BLaER1 treated with 17β-estradiol and CSF1 and Interleukin-3, amounts not matched to agents 10 nM and 100 nM (cell line): Measurements from ENCODE around the gene CNOT6.

Source experiments
- H3K27ac ChIP-seq, 11 experiments: shearing (Covaris generic); formaldehyde crosslinking; 2 replicates each; pipeline ENCODE4 v1.8.1; 2022
- H3K27me3 ChIP-seq, 11 experiments: shearing (Covaris generic); formaldehyde crosslinking; 2 replicates each; pipeline ENCODE4 v1.8.1; 2022
- H3K36me3 ChIP-seq, 11 experiments: shearing (Covaris generic); formaldehyde crosslinking; 2 replicates each; pipeline ENCODE4 v1.8.1; 2022
- H3K4me1 ChIP-seq, 10 experiments: shearing (Covaris generic); formaldehyde crosslinking; 2 replicates each; pipeline ENCODE4 v1.8.1; 2022
- H3K4me2 ChIP-seq, 11 experiments: shearing (Covaris generic); formaldehyde crosslinking; 2 replicates each; pipeline ENCODE4 v1.8.1; 2022
- H3K4me3 ChIP-seq, 10 experiments: shearing (Covaris generic); formaldehyde crosslinking; 2 replicates each; pipeline ENCODE4 v1.8.1; 2022
- H3K9ac ChIP-seq, 11 experiments: shearing (Covaris generic); formaldehyde crosslinking; 2 replicates each; pipeline ENCODE4 v1.8.1; 2022
- H3K9me3 ChIP-seq, 11 experiments: shearing (Covaris generic); formaldehyde crosslinking; replicated peaks in 1 of 11; 2 replicates each; pipeline ENCODE4 v1.8.1; 2022
- H4K20me1 ChIP-seq, 11 experiments: shearing (Covaris generic); formaldehyde crosslinking; 2 replicates each; pipeline ENCODE4 v1.8.1; 2022
- Cebpa-rat ChIP-seq, 11 experiments: shearing (Covaris generic); IDR thresholded peaks; 2 replicates each; pipeline ENCODE4 v1.8.1; 2022

CNOT6 gene

GRCh38 chr5:180609386-180609785 is 115.2 kb downstream of the CNOT6 start:
- Histone ChIP-seq H3K9me3 (no peaks in the 10 kb centered on the region), H3K4me2 (no peak overlapping the region), H3K9ac (no peak overlapping the region), H3K27me3 (no peaks in the 10 kb centered on the region), H3K4me1 (no peaks in the 10 kb centered on the region; a peak in 1 of 20 replicates), H4K20me1 (no peaks in the 10 kb centered on the region; a peak in 1 of 22 replicates), H3K4me3 (no peak overlapping the region), H3K27ac (no peak overlapping the region), H3K36me3 (no peaks in the 10 kb centered on the region)
- TF ChIP-seq Cebpa-rat (IDR thresholded peaks at IDR 0.05): no peak

- H3K27ac ChIP-seq: no peak overlapping the region
- no peak overlapping the region for H3K4me2 ChIP-seq
- no peaks in the 10 kb centered on the region; a peak in 1 of 20 replicates for H3K4me1 ChIP-seq
- H3K4me3 ChIP-seq: no peak overlapping the region
- no peaks in the 10 kb centered on the region for H3K36me3 ChIP-seq
- no peaks in the 10 kb centered on the region for H3K27me3 ChIP-seq
- H3K9ac ChIP-seq: no peak overlapping the region
- TF ChIP-seq Cebpa-rat (IDR thresholded peaks at IDR 0.05): no peak
- no peaks in the 10 kb centered on the region for H3K9me3 ChIP-seq
- no peaks in the 10 kb centered on the region; a peak in 1 of 22 replicates for H4K20me1 ChIP-seq
These were observed 115.8 kb downstream of the CNOT6 start for GRCh38 chr5:180609817-180610550.

GRCh38 chr5:180611140-180611850 is 117.1 kb downstream of the CNOT6 start:
- H3K4me1 ChIP-seq: no peaks in the 10 kb centered on the region
- H3K36me3 ChIP-seq: no peaks in the 10 kb centered on the region
- no peaks in the 10 kb centered on the region for H3K27me3 ChIP-seq
- H3K9me3 ChIP-seq: no peaks in the 10 kb centered on the region
- no peaks in the 10 kb centered on the region; a peak in 1 of 22 replicates for H4K20me1 ChIP-seq
- H3K4me2 ChIP-seq: no peak overlapping the region
- no peak overlapping the region for H3K4me3 ChIP-seq
- no peak for TF ChIP-seq Cebpa-rat (IDR thresholded peaks at IDR 0.05)
- no peak overlapping the region for H3K27ac ChIP-seq
- H3K9ac ChIP-seq: no peak overlapping the region

GRCh38 chr5:180612683-180613082 is 118.5 kb downstream of the CNOT6 start:
- no peak overlapping the region for H3K4me3 ChIP-seq
- no peak for TF ChIP-seq Cebpa-rat (IDR thresholded peaks at IDR 0.05)
- no peaks in the 10 kb centered on the region for H3K36me3 ChIP-seq
- no peak overlapping the region for H3K27ac ChIP-seq
- H3K4me2 ChIP-seq: no peak overlapping the region
- H3K4me1 ChIP-seq: no peaks in the 10 kb centered on the region
- H3K27me3 ChIP-seq: no peaks in the 10 kb centered on the region
- no peaks in the 10 kb centered on the region for H3K9me3 ChIP-seq
- no peaks in the 10 kb centered on the region; a peak in 1 of 22 replicates for H4K20me1 ChIP-seq
- no peak overlapping the region for H3K9ac ChIP-seq

- Histone ChIP-seq H3K27ac (no peak overlapping the region), H3K36me3 (no peaks in the 10 kb centered on the region), H4K20me1 (no peaks in the 10 kb centered on the region; a peak in 1 of 22 replicates), H3K27me3 (no peaks in the 10 kb centered on the region), H3K4me1 (no peaks in the 10 kb centered on the region), H3K9ac (no peak overlapping the region), H3K4me2 (no peak overlapping the region), H3K4me3 (no peak overlapping the region), H3K9me3 (no peaks in the 10 kb centered on the region)
- no peak for TF ChIP-seq Cebpa-rat (IDR thresholded peaks at IDR 0.05)
These were observed 119.1 kb downstream of the CNOT6 start for GRCh38 chr5:180613188-180613813.

GRCh38 chr5:180613814-180614188 is 119.6 kb downstream of the CNOT6 start:
- Histone ChIP-seq H3K9ac (no peak overlapping the region), H3K4me1 (no peaks in the 10 kb centered on the region), H3K36me3 (no peaks in the 10 kb centered on the region), H3K4me3 (no peak overlapping the region), H3K9me3 (no peaks in the 10 kb centered on the region), H3K4me2 (no peak overlapping the region), H3K27me3 (no peaks in the 10 kb centered on the region), H3K27ac (no peak overlapping the region), H4K20me1 (no peaks in the 10 kb centered on the region; a peak in 1 of 22 replicates)
- no peak for TF ChIP-seq Cebpa-rat (IDR thresholded peaks at IDR 0.05)

DNA sequence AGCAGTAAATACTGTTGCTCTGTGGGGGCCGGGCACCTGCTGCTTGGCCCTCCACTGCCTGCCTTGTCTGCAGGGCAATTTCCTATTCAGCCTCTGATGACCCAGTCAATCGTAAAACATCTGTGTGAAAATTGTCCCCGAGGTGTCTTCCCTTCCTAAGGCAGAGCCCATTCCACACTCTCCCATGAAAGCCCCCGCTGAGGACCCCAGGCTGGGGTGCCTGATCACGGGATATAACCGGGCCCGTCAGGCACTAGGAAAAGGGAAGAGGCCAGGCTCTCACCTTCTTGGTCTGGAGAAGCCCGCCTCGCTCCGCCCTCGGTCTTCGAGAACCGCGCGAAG is 124.3 kb downstream of the CNOT6 start:
- no peak for TF ChIP-seq Cebpa-rat (IDR thresholded peaks at IDR 0.05)
- no peaks in the 10 kb centered on the region for H3K9me3 ChIP-seq
- no peak overlapping the region for H3K9ac ChIP-seq
- H3K4me2 ChIP-seq: no peak overlapping the region
- H3K4me1 ChIP-seq: peaks cover 2 to 11% (median 8%) of the 10 kb centered on the region in 10 experiments
- H3K36me3 ChIP-seq: no peaks in the 10 kb centered on the region
- H3K27ac ChIP-seq: no peak overlapping the region
- no peak overlapping the region for H3K4me3 ChIP-seq
- H3K27me3 ChIP-seq: no peaks in the 10 kb centered on the region
- H4K20me1 ChIP-seq: no peaks in the 10 kb centered on the region; a peak in 1 of 22 replicates

DNA sequence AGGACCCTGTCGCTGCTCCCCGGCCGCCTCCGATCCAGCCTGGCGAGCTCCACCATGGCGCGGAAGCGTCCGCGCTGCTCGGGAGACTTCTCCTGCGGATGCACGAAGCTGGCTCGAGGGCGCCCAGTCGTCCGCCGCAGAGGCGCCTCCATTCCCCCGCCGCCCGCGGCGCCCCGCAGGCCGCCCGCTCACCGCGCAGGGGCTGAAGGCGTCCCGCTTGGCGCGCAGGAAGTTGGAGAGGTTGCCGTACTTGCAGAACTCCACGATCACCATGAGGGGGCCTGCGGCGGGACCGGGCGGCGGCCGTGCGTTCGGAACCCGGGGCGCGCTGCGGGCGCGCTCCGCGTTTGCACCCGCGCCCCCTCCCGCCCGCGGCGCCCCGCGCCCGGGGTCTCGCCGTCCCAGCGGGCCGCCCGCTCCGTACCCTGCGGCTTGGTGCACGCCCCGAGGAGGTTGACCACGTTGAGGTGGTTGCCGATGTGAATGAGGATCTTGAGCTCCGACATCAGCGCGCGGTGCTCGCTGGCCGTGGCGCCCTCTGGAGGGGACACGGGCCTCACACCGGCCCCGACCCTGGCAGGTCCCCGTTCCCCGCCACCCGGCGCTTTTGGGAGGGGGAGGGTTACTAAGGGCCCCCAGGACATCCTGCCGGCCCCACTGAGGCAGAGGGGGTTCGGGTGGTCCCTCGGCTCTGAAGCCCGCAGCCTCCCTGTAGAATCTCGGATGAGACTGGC is 124.8 kb downstream of the CNOT6 start:
- no peak overlapping the region for H3K9ac ChIP-seq
- peaks cover 7 to 16% (median 13%) of the 10 kb centered on the region in 10 experiments for H3K4me1 ChIP-seq
- H3K27me3 ChIP-seq: no peaks in the 10 kb centered on the region
- no peak overlapping the region for H3K27ac ChIP-seq
- no peaks in the 10 kb centered on the region for H3K9me3 ChIP-seq
- H3K4me2 ChIP-seq: no peak overlapping the region
- H3K4me3 ChIP-seq: no peak overlapping the region
- H3K36me3 ChIP-seq: no peaks in the 10 kb centered on the region
- no peaks in the 10 kb centered on the region; a peak in 1 of 22 replicates for H4K20me1 ChIP-seq
- no peak for TF ChIP-seq Cebpa-rat (IDR thresholded peaks at IDR 0.05)

GRCh38 chr5:180619563-180619915 is 125.4 kb downstream of the CNOT6 start:
- H3K9ac ChIP-seq: no peak overlapping the region
- H3K4me2 ChIP-seq: no peak overlapping the region
- H3K9me3 ChIP-seq: no peaks in the 10 kb centered on the region
- H3K4me3 ChIP-seq: no peak overlapping the region
- H3K4me1 ChIP-seq: peaks cover 10 to 19% (median 15%) of the 10 kb centered on the region in 10 experiments
- H4K20me1 ChIP-seq: no peaks in the 10 kb centered on the region; a peak in 1 of 22 replicates
- H3K27ac ChIP-seq: no peak overlapping the region
- no peaks in the 10 kb centered on the region for H3K36me3 ChIP-seq
- H3K27me3 ChIP-seq: no peaks in the 10 kb centered on the region
- TF ChIP-seq Cebpa-rat (IDR thresholded peaks at IDR 0.05): no peak
